SK-N-SH (cell line): ENCODE data around the gene FAM20C. TPM values are rescaled to one million over a fixed set of nuclear protein-coding genes. Genes with fewer than 3 reads are reported as not detected.

Experiments used
- CTCF ChIA-PET: fragments of 300-600, 350-600 bp; formaldehyde crosslinking; extraction: SDS; loops from one replicate; lab custom pipeline; 2021; lab: Yijun Ruan, JAX
- POLR2A ChIA-PET: fragments of 350-600 bp; sonication (Branson Sonifier 250); formaldehyde crosslinking; extraction: SDS; loops from one replicate; lab custom pipeline; 2020; ENCODE audit warnings: antibody characterized with exemption, inconsistent platforms; lab: Yijun Ruan, JAX
- DNase-seq: peaks from one replicate; pipeline ENCODE4 v3.0.0; 2012
- H2AFZ ChIP-seq: fragments of 200-600 bp; sonication (generic); 2 replicates; pipeline ENCODE4 v1.8.1; 2016; ENCODE audit warnings: antibody characterized with exemption, mild to moderate bottlenecking, low read depth
- H3F3A ChIP-seq: fragments of 200-600 bp; sonication (generic); replicated peaks from 2 replicates; pipeline ENCODE3; 2016; ENCODE audit warnings: antibody characterized with exemption, mild to moderate bottlenecking; ENCODE audit not compliant: insufficient read depth
- H3K27ac ChIP-seq, 2 experiments: fragments of 200-500 bp in 1 of 2; fragments of 200-600 bp in 1 of 2; sonication (Bioruptor generic) in 1 of 2; sonication (generic), shearing (Covaris generic) in 1 of 2; 2 replicates each; pipeline versions ENCODE4 v1.5.1 to v1.6.1; 2014 to 2016; ENCODE audit warnings: low read depth in 2 of 2, inconsistent platforms in 1 of 2, low read length in 1 of 2, mild to moderate bottlenecking in 1 of 2, mixed read lengths in 1 of 2
- H3K27me3 ChIP-seq: fragments of 200-600 bp; sonication (generic), shearing (Covaris generic); 2 replicates; pipeline ENCODE4 v1.6.1; 2016; ENCODE audit warnings: mixed run types; ENCODE audit not compliant: insufficient read depth
- H3K36me3 ChIP-seq, 2 experiments: fragments of 200-500 bp in 1 of 2; fragments of 200-600 bp in 1 of 2; sonication (Bioruptor generic) in 1 of 2; sonication (generic) in 1 of 2; replicated peaks in 1 of 2; 2 replicates each; pipeline versions ENCODE3 to v1.5.1; 2014 to 2016; ENCODE audit warnings: low read length in 1 of 2, mild to moderate bottlenecking in 1 of 2; ENCODE audit not compliant: insufficient read depth in 2 of 2, control insufficient read depth in 1 of 2
- H3K4me1 ChIP-seq, 2 experiments: fragments of 200-500 bp in 1 of 2; fragments of 200-600 bp in 1 of 2; sonication (Bioruptor generic) in 1 of 2; sonication (generic), shearing (Covaris generic) in 1 of 2; 2 replicates each; pipeline versions ENCODE4 v1.5.1 to v1.6.1; 2014 to 2016; ENCODE audit warnings: low read depth in 1 of 2, low read length in 1 of 2, mixed run types in 1 of 2; ENCODE audit not compliant: insufficient read depth in 2 of 2, control insufficient read depth in 1 of 2
- H3K4me2 ChIP-seq: fragments of 200-600 bp; sonication (generic), shearing (Covaris generic); 2 replicates; pipeline ENCODE4 v1.6.1; 2017; ENCODE audit warnings: mixed run types
- H3K4me3 ChIP-seq, 2 experiments: fragments of 200-500 bp in 1 of 2; fragments of 200-600 bp in 1 of 2; sonication (Bioruptor generic) in 1 of 2; sonication (generic), shearing (Covaris generic) in 1 of 2; 2 replicates each; pipeline versions ENCODE4 v1.5.1 to v1.8.1; 2014 to 2016; ENCODE audit warnings: low read depth in 2 of 2, inconsistent platforms in 1 of 2, low read length in 1 of 2, mild to moderate bottlenecking in 1 of 2, mixed read lengths in 1 of 2, moderate library complexity in 1 of 2
- H3K79me2 ChIP-seq: fragments of 200-600 bp; sonication (generic); 2 replicates; pipeline ENCODE4 v1.8.1; 2017; ENCODE audit warnings: mild to moderate bottlenecking; ENCODE audit not compliant: insufficient read depth
- H3K9ac ChIP-seq: fragments of 200-600 bp; sonication (generic); 2 replicates; pipeline ENCODE4 v1.6.1; 2017; ENCODE audit warnings: mixed run types
- H3K9me2 ChIP-seq: fragments of 200-600 bp; sonication (generic); 2 replicates; pipeline ENCODE4 v1.6.1; 2017; ENCODE audit warnings: mixed run types
- H3K9me3 ChIP-seq: fragments of 200-600 bp; sonication (generic); 2 replicates; pipeline ENCODE4 v1.6.1; 2017; ENCODE audit warnings: mixed run types, mild to moderate bottlenecking, moderate library complexity
- H4K20me1 ChIP-seq: fragments of 200-600 bp; sonication (generic); 2 replicates; pipeline ENCODE4 v1.6.1; 2017; ENCODE audit warnings: mild to moderate bottlenecking, mixed run types; ENCODE audit not compliant: insufficient read depth
- CHD2 ChIP-seq: fragments of 150-350 bp; IDR thresholded peaks from 2 replicates; pipeline ENCODE4 v1.6.1; 2018; ENCODE audit warnings: low read length; ENCODE audit not compliant: partially characterized antibody
- EP300 ChIP-seq, 2 experiments: IDR thresholded peaks; 2 replicates each; pipeline versions ENCODE4 v1.4.0 to v1.6.1; 2012; ENCODE audit warnings: borderline replicate concordance in 1 of 2, low read depth in 1 of 2, low read length in 1 of 2
- GATA2 ChIP-seq: sonication (generic); formaldehyde crosslinking; IDR thresholded peaks from 2 replicates; pipeline ENCODE4 v1.5.0; 2020; ENCODE audit warnings: mild to moderate bottlenecking, missing genetic modification reagents
- JUND ChIP-seq: IDR thresholded peaks from 2 replicates; pipeline ENCODE4 v1.4.0; 2012
- MEF2A ChIP-seq: IDR thresholded peaks from 2 replicates; pipeline ENCODE4 v1.4.0; 2012; ENCODE audit warnings: low read depth, borderline replicate concordance
- MXI1 ChIP-seq: IDR thresholded peaks from 2 replicates; pipeline ENCODE4 v1.6.1; 2012; ENCODE audit warnings: mild to moderate bottlenecking, low read depth, low read length, improper control_type of control experiment
- NFIC ChIP-seq: IDR thresholded peaks from 2 replicates; pipeline ENCODE4 v1.4.0; 2012; ENCODE audit warnings: borderline replicate concordance
- POLR2AphosphoS5 ChIP-seq: IDR thresholded peaks from 2 replicates; pipeline ENCODE4 v1.6.1; 2012; ENCODE audit warnings: low read depth, low read length
- RCOR1 ChIP-seq: fragments of 150-350 bp; IDR thresholded peaks from 2 replicates; pipeline ENCODE4 v1.6.1; 2017; ENCODE audit warnings: antibody characterized with exemption, low read length
- RXRA ChIP-seq: IDR thresholded peaks from 2 replicates; pipeline ENCODE4 v1.4.0; 2012; ENCODE audit warnings: low read depth, mild to moderate bottlenecking, borderline replicate concordance
- TAF1 ChIP-seq: IDR thresholded peaks from 2 replicates; pipeline ENCODE4 v1.6.1; 2012; ENCODE audit warnings: low read depth, mild to moderate bottlenecking, low read length, moderate library complexity, borderline replicate concordance
- TEAD4 ChIP-seq: IDR thresholded peaks from 2 replicates; pipeline ENCODE4 v1.4.0; 2012; ENCODE audit warnings: mild to moderate bottlenecking, borderline replicate concordance; ENCODE audit not compliant: insufficient read depth
- YY1 ChIP-seq: IDR thresholded peaks from 2 replicates; pipeline ENCODE4 v1.4.0; 2012; ENCODE audit warnings: low read depth, mild to moderate bottlenecking
- WGBS: methylation state at CpG from one replicate; pipeline ENCODE4 v1.1.6; 2017; ENCODE audit warnings: low lambda C conversion rate; 5-methylcytosine and 5-hydroxymethylcytosine counted together
- polyA plus RNA-seq, 3 experiments: library from polyadenylated mRNA; depleted of rRNA; stranded (reverse); fragments of >200 nt; gene quantifications; 2 replicates each; pipeline ENCODE4 v1.2.3, GENCODE V29; 2012
- TF ChIP-seq, protein P1 (sequence below): fragments of 150-350 bp; IDR thresholded peaks from 2 replicates; pipeline ENCODE4 v1.6.1; 2016; ENCODE audit warnings: mild to moderate bottlenecking, low read depth, low read length
- TF ChIP-seq, protein P2 (sequence below): IDR thresholded peaks from 2 replicates; pipeline ENCODE4 v1.4.0; 2012; ENCODE audit warnings: low read depth, borderline replicate concordance
- TF ChIP-seq, protein P3 (sequence below): IDR thresholded peaks from 2 replicates; pipeline ENCODE4; 2012

Gene FAM20C
- polyA plus RNA-seq, 1 of the 3 experiments (the other 2 are of a cell fraction): 12.7 TPM

DNA sequence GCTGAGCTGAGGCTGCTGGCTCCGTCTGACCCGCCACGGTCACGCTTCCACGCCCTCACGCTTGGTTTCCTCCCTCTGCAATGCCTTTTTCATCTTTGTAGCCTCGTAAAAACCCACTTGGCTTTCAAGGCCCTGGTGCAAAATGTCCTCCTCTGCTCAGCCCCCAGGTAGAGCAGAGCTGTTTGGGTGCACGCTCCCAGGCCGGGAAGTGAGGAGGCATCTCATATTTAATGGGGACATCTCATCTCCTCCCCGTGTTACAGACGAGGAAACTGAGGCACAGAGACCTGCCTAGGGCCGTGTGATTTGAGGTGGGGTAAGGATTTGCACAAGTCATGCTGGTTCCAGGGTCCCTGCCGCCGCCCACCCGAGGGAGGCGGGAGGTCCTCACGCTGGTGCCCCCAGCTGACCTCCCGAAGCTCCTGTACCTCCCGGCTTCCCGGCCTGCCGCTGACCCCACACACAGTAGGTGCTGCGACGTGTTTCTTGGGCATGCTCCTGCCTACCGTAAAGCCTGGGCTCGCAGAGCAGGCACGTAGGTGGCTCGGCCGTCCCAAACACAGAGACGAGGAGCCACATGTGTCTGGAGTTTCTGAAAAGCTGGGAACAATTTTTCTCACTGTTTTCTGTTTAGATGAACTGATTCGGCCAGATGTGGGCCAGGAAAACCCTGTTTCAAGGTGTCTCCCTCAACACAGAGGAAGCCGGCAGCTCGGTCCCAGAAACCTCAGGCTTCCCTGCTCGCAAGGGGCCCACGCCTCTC lies 109.1 kb downstream of the FAM20C start:
- no peaks in the 10 kb centered on the region for H3K9me2 ChIP-seq
- peaks cover 31% of the 10 kb centered on the region for H3K27me3 ChIP-seq
- no peaks in the 10 kb centered on the region for H3K36me3 ChIP-seq
- H3K27ac ChIP-seq: no peak overlapping the region
- H3K4me1 ChIP-seq: no peaks in the 10 kb centered on the region
- no peak overlapping the region for H3K4me3 ChIP-seq
- no peak overlapping the region for H2AFZ ChIP-seq
- no peaks in the 10 kb centered on the region for H3F3A ChIP-seq
- ChIA-PET POLR2A (no interaction called here), CTCF (interaction anchor here (0.8 to 1.9 kb wide), 4 partner anchors 19 to 35 kb away, joined by 3 to 5 read pairs (median 5); no protein-coding TSS in a partner anchor)
- no peak for DNase-seq
- H4K20me1 ChIP-seq: no peaks in the 10 kb centered on the region
- TF ChIP-seq YY1 (no peak), CHD2 (no peak), MXI1 (no peak), TAF1 (no peak), RCOR1 (no peak), GATA2 (CRISPR knock-in tag) (no peak), NFIC (no peak), MEF2A (no peak)
- TF ChIP-seq, protein P1, sequence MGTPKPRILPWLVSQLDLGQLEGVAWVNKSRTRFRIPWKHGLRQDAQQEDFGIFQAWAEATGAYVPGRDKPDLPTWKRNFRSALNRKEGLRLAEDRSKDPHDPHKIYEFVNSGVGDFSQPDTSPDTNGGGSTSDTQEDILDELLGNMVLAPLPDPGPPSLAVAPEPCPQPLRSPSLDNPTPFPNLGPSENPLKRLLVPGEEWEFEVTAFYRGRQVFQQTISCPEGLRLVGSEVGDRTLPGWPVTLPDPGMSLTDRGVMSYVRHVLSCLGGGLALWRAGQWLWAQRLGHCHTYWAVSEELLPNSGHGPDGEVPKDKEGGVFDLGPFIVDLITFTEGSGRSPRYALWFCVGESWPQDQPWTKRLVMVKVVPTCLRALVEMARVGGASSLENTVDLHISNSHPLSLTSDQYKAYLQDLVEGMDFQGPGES: no peak
- TF ChIP-seq, protein P2, sequence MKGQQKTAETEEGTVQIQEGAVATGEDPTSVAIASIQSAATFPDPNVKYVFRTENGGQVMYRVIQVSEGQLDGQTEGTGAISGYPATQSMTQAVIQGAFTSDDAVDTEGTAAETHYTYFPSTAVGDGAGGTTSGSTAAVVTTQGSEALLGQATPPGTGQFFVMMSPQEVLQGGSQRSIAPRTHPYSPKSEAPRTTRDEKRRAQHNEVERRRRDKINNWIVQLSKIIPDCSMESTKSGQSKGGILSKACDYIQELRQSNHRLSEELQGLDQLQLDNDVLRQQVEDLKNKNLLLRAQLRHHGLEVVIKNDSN: no peak
- no peaks in the 10 kb centered on the region for H3K79me2 ChIP-seq
- no peak overlapping the region for H3K4me2 ChIP-seq
- H3K9ac ChIP-seq: no peak overlapping the region
- WGBS: 70% methylated on average over 30 of the region's 34 CpGs
- H3K9me3 ChIP-seq: no peaks in the 10 kb centered on the region

DNA sequence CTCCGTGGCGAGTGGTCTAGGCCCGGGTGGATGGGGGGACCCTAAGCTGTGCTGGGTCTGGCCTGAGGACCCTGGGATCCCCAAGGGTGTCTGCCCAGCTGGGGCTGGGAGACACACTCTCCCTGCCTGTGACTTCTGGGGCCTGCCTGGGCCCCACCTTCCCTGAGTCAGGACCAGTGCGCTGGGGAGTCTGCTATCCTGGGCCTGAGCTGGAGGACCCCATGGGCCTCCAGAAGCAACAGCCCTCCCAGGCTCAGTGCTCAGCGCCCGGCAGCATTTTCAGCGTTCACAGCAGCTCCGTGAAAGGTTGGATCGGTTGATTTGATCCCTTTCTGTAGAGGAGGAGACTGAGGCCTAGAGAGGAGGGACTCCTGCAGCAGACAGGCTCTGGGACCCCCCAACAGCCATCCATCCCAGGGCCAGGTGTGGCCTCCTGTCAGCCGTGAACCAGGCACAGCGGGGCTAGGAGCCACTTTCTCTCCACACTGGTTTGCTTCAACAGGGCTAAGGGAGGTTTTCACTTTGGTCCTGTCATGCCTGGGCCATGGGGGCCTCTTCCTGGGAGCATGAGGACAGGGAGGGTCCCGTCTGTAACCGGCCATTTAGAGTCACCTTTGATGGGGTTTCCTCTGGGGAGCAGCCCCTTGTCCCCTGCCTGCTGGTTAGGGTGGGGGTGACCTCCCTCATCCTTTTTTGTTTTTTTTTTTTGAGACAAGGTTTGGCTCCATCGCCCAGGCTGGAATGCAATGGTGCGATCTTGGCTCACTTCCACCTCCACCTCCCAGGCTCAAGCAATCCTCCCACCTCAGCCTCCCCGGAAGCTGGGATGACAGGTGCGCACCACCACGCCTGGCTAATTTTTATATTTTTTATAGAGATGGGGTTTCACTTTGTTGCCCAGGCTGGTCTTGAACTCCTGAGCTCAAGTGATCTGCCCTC lies 110.0 kb downstream of the FAM20C start:
- no peak overlapping the region for H3K9ac ChIP-seq

More for the DNA sequence above, 110.0 kb downstream of the FAM20C start:
- Histone ChIP-seq H3K27ac (no peak overlapping the region), H4K20me1 (no peaks in the 10 kb centered on the region), H3F3A (no peaks in the 10 kb centered on the region), H2AFZ (no peak overlapping the region), H3K9me2 (no peaks in the 10 kb centered on the region), H3K36me3 (no peaks in the 10 kb centered on the region), H3K79me2 (no peaks in the 10 kb centered on the region), H3K9me3 (peaks cover under 1% of the 10 kb centered on the region; the same call in 1 of the 2 replicates), H3K4me3 (no peak overlapping the region), H3K27me3 (peaks cover 35% of the 10 kb centered on the region), H3K4me1 (no peaks in the 10 kb centered on the region), H3K4me2 (no peak overlapping the region)
- no peak for DNase-seq
- WGBS: 72% methylated on average over 15 of the region's 18 CpGs
- CTCF ChIA-PET: interaction anchor here (0.8 to 1.9 kb wide), 4 partner anchors 19 to 36 kb away, joined by 3 to 5 read pairs (median 5); no protein-coding TSS in a partner anchor
- POLR2A ChIA-PET: no interaction called here
- no peak for TF ChIP-seq NFIC
- TF ChIP-seq, protein P3, sequence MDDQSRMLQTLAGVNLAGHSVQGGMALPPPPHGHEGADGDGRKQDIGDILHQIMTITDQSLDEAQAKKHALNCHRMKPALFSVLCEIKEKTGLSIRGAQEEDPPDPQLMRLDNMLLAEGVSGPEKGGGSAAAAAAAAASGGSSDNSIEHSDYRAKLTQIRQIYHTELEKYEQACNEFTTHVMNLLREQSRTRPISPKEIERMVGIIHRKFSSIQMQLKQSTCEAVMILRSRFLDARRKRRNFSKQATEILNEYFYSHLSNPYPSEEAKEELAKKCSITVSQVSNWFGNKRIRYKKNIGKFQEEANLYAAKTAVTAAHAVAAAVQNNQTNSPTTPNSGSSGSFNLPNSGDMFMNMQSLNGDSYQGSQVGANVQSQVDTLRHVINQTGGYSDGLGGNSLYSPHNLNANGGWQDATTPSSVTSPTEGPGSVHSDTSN: no peak
- TF ChIP-seq POLR2AphosphoS5: no peak
- TF ChIP-seq, protein P2: no peak
- TF ChIP-seq RXRA: no peak
- no peak for TF ChIP-seq TAF1
- TF ChIP-seq EP300 (IDR thresholded peaks at IDR 0.05; ENCODE audit: borderline replicate concordance in 1 of 2, low read depth in 1 of 2, low read length in 1 of 2): no peak
- no peak for TF ChIP-seq TEAD4
- TF ChIP-seq JUND: no peak
